Fibroblast of the aortic adventitia (primary cell): ENCODE data around the gene SUSD2. TPM values are rescaled to one million over a fixed set of nuclear protein-coding genes. Genes with fewer than 3 reads are reported as not detected.

Source experiments
- DNase-seq: peaks from one replicate; pipeline ENCODE4 v3.0.0-alpha.2; 2010; ENCODE audit warnings: low read depth
- H3K4me3 ChIP-seq: 2 replicates; pipeline ENCODE4 v1.5.1; 2011; ENCODE audit warnings: low read depth, mild to moderate bottlenecking, control low read depth, low read length, moderate library complexity
- CTCF ChIP-seq: IDR thresholded peaks from 2 replicates; pipeline ENCODE4 v1.5.1; 2011; ENCODE audit warnings: mild to moderate bottlenecking, low read length, control low read depth, inconsistent platforms; ENCODE audit not compliant: insufficient read depth
- total RNA-seq: library from RNA; depleted of rRNA; stranded (reverse); fragments of >200 nt; gene quantifications from 2 replicates; pipeline ENCODE4 v1.2.3, GENCODE V29; 2012; ENCODE audit warnings: low replicate concordance

Gene SUSD2
- total RNA-seq, 1 donor: 0.99 TPM

DNA sequence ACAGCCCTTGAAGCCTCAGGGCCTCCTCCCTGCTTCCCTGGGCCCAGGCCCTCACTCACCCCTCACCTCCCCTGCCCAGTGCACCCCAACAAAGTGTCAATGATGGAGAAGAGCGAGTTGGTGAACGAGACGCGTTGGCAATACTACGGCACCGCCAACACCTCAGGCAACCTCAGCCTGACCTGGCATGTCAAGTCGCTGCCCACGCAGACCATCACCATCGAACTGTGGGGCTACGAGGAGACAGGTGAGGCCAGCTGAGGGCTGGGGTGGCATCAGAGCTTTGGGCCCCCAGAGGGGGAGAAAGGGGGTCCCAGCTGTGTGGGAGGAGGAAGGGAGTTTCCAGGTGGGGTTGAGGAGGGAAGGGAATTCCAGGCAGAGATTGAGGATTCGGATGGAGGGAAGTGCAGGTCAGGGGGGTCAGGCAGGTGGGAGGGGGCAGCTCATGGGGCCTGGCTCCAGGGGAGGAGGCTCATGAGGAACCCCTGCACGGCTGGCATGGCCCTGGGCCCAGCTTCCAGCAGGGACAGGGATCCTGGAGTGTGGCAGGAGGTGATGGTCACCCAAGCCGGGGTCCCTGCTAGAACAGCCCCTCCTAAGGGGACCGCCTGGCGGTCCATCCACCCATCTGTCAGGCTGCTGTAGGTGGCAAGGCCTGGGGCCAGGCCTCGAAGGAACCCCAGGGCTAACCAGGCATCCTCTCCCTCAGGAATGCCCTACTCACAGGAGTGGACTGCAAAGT is 2.9 kb downstream of the SUSD2 start:
- no peak overlapping the region for H3K4me3 ChIP-seq
- no peak for TF ChIP-seq CTCF
- DNase-seq: no peak

DNA sequence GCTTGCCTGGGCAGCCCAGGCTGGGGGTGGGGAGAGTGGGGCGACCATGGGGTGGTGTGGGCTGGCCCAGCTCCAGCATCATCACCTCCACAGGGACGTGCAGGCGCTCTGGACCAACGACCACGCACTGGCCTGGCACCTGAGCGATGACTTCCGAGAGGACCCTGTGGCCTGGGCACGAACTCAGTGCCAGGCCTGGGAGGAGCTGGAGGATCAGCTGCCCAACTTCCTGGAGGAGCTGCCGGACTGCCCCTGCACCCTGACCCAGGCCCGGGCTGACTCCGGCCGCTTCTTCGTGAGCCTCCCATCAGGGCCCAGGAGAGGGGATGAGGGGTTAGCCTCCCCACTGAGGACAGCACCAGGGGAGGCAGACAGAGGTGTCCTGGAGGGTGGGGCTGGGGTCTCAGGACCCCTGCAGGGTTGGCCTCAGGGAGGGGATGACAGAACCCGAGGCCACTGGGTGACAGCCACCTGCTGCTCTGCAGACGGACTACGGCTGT is 3.8 kb downstream of the SUSD2 start:
- no peak overlapping the region for H3K4me3 ChIP-seq
- no peak for DNase-seq
- TF ChIP-seq CTCF: no peak

DNA sequence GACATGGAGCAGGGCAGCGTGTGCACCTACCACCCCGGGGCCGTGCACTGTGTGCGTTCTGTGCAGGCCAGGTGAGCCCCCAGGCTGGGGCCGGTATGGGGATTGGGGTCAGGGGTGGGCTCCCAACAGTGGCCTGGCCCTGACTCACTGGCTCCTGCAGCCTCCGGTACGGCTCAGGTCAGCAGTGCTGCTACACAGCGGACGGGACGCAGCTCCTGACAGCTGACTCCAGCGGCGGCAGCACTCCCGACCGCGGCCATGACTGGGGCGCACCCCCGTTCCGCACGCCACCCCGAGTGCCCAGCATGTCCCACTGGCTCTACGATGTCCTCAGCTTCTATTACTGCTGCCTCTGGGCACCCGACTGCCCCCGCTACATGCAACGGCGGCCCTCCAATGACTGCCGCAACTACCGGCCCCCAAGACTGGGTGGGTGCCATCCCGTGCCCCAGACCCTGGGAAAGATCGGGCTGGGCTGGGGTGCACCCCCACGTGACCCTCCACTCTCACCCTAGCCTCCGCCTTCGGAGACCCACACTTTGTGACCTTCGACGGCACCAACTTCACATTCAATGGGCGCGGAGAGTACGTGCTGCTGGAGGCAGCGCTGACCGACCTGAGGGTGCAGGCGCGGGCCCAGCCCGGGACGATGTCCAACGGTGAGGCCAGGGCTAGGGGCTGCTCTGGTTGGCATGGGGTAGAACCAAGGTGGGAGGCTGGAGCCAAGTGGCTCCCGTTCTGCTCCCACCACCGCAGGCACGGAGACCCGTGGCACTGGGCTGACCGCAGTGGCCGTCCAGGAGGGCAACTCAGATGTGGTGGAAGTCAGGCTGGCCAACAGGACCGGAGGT is 4.4 kb downstream of the SUSD2 start:
- no peak overlapping the region for H3K4me3 ChIP-seq
- DNase-seq: no peak
- no peak for TF ChIP-seq CTCF

DNA sequence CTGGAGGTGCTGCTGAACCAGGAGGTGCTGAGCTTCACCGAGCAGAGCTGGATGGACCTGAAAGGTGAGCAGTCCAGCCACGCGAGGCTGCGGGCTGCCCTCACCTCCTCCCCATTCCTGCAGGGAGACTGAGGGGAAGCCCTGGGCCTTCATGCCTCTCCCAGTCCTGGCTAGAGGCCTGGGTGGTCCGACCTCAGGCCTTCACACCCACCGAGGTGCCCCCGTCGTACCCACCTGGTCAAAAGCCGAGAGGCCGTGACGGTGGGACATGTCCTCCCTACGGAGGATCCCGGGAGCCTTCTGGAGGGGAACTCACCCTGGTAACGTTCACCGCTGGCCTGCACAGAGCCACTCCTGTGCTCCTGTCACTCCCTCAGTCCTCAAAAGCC is 5.1 kb downstream of the SUSD2 start:
- no peak for TF ChIP-seq CTCF
- no peak for DNase-seq
- no peak overlapping the region for H3K4me3 ChIP-seq

DNA sequence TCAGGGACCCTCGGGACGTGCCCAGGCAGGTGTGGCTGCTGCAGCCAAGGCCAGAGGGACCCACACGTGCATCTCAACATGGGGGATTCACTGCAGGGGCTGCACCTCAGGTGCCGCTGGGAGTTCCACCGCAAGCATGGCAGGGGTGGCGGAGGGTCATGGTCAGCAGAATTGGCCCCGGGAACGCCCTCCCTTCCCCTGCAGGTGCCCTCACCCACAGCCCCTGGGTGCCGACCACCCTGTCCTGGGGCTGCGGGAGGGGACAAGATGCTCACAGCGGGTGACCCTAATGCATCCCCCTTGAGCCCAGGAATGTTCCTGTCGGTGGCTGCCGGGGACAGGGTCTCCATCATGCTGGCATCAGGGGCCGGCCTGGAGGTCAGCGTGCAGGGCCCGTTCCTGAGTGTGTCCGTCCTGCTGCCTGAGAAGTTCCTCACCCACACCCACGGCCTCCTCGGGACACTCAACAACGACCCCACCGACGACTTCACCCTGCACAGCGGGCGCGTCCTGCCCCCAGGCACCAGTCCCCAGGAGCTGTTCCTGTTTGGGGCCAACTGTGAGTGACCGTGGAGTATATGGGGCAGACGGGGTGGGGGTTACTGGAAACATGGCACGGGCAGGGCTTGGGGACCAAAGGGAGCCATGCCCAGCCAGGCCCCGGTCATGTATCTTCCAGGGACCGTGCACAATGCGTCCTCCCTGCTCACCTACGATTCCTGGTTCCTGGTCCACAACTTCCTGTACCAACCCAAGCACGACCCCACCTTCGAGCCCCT is 5.8 kb downstream of the SUSD2 start:
- no peak overlapping the region for H3K4me3 ChIP-seq
- DNase-seq: no peak
- no peak for TF ChIP-seq CTCF

DNA sequence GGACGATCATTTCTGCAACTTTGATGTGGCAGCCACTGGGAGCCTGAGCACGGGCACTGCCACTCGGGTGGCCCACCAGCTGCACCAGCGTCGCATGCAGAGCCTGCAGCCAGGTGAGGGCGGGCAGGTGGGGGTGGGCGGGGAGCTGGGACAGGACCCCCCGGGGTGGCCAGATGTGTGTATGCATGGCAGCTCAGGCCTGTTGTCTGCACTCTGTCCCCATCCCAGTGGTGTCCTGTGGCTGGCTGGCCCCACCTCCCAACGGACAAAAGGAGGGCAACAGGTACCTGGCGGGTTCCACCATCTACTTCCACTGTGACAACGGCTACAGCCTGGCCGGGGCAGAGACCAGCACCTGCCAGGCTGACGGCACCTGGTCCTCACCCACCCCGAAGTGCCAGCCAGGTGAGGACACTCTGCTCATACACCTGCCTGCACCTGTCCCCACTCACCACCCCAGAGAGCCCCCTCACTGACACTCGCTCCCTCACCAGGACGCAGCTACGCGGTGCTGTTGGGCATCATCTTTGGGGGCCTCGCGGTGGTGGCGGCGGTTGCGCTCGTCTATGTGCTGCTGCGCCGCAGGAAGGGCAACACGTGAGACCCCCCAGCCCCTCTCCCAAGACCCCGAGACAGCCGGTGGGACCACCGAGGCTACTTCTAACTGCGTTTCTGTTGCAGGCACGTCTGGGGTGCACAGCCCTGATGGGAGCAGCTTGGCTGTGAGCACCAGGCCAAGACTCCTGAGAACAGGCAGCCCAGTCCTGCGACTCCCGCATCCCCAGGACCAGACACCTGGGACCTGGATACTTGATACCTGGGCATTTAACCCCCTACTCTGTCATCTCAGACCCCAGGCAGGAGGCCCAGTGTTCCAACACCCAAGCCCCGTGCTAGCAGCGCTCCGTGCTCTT is 6.7 kb downstream of the SUSD2 start:
- DNase-seq: no peak
- H3K4me3 ChIP-seq: no peak overlapping the region
- no peak for TF ChIP-seq CTCF
